GM19452 (cell line): ENCODE results near the gene KCNIP1.
"Not testable (repeated sequence)": the region's sequence is repeated elsewhere in the genome, so short reads cannot be mapped to it uniquely, and the experiment has no call there.

ENCODE experiments used
- ATAC-seq: cut with Tn5 transposase; IDR thresholded peaks from one replicate; pipeline ENCODE4 v1.9.1; 2021; ENCODE audit not compliant: unreplicated experiment

The KCNIP1 gene

GRCh38 chr5:170746075-170746960 is 242.5 kb downstream of the KCNIP1 start:
- ATAC-seq, result no peak

DNA sequence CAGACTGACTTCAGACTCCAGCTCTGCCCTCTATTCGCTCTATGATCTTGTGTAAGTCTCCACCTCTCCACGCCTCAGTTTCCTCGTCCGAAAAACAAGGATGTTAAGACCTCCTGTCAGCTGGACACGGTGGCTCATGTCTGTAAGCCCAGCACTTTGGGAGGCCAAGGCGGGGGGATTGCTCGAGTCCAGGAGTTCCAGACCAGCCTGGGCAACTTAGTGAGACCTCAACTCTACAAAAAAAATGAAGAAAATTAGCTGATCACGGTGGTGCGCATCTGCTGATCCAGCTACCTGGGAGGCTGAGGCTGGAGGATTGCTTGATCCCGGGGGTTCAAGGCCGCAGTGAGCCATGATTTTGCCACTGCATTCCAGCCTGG is 243.1 kb downstream of the KCNIP1 start:
- ATAC-seq, result no peak

DNA sequence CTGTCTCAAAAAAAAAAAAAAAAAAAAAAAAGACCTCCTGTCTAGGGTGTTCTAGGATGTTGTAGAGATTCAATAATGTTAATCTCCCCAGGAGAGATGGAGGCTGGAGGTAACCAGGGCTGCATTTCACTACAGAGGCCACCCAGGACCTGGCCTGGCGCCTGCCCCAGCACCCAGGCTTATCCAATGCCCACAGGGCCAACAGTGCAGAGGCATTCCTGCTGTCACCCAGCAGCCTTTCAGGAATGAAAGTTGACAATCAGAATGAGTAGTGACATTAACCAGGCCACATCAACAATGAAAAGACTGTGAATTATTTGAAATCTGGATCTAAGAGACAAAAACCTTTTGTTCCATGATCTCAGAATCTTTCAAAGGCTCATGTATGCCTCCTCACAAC is 243.5 kb downstream of the KCNIP1 start:
- no peak for ATAC-seq

GRCh38 chr5:170747851-170748250 is 244.0 kb downstream of the KCNIP1 start:
- ATAC-seq, result no peak

- no peak for ATAC-seq
Observed at GRCh38 chr5:170748951-170749471, 245.2 kb downstream of the KCNIP1 start.

GRCh38 chr5:170749911-170750431 is 246.2 kb downstream of the KCNIP1 start:
- no peak for ATAC-seq

DNA sequence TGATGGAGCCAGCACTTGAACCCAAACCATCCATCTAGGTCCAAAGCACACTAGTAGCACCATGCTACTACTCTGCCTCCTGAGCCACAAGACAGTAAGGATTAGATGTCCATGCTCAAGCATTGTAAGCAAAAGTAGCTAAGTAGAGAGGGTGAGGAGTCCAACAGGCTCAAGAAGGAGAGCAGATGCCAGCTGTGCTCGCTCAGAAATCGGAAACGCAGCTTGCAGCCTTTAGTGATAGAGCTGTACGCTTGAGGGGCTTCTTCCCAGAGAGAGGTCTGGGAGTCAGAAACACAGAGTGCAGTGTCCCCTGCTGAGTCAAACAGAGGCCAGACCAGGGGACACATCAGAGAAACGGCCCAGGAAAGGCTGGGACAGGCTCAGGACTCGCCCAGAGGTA is 247.0 kb downstream of the KCNIP1 start:
- no peak for ATAC-seq

GRCh38 chr5:170751631-170752030 is 247.8 kb downstream of the KCNIP1 start:
- no peak for ATAC-seq

GRCh38 chr5:170752257-170753215 is 248.7 kb downstream of the KCNIP1 start:
- no peak for ATAC-seq

GRCh38 chr5:170753311-170753710 is 249.5 kb downstream of the KCNIP1 start:
- no peak for ATAC-seq

- ATAC-seq, result not testable (repeated sequence)
Observed at GRCh38 chr5:170754508-170754907, 250.7 kb downstream of the KCNIP1 start.

GRCh38 chr5:170755679-170756456 is 252.0 kb downstream of the KCNIP1 start:
- no peak for ATAC-seq

- no peak for ATAC-seq
Observed at GRCh38 chr5:170756691-170757090, 252.9 kb downstream of the KCNIP1 start.

DNA sequence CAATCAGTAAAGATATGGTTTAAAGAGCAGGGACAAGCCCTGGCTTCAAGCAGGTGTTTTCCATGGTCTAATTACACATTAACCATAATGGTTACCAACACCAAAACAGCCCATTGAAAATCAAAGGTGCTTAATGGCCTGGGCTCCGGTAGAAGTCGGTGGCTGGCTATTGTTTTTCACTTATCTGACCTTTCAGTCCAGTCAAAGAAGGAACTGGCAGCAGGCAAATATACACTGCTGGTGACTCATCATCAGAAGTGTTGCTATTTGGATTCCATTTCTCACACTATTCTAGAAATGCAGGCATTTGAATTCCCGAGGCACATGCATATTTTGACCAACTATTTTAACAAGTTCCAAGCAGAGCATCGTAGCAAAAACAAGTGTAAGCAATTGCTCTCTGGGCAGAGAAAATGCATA is 253.4 kb downstream of the KCNIP1 start:
- ATAC-seq, result peak; percentile 87

DNA sequence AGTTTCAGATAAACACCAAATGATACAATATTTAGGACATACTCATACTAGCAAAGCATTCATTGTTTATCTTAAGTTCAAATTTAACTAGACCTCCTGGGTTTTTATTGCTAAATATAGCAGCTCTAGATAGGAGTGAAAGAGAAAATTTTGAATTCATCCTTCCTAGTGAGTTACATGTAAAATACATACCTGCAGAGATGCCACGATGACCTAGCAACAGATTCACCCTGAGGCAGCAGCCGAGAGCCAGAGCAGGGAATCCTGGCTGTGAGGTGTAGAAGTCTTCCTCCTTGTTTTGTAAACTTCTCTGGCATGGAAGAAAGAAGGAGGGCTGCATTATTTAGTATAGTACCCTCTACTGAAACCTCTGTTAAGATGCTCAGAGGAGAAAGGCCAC is 253.8 kb downstream of the KCNIP1 start:
- ATAC-seq, result no peak

- ATAC-seq, result no peak
Observed at GRCh38 chr5:170758481-170758880, 254.7 kb downstream of the KCNIP1 start.

DNA sequence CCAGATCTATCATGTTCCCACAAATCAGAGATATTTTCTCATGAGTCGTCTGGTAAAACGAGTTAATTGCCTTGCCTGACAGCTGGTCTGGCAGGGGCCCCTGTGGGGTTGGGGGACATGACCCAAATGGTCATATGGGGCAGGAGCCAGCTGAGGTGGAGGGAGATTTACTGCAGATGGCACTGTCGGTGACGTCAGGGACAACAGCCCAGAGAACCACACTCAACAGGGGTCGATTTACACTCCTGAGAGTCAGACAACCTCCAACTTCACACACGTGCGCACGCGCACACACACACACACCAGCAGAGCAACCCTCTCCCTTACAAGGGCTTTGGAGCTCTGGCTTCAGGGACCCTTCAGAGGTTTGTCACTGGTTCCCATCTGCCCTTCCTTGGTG is 256.3 kb downstream of the KCNIP1 start:
- no peak for ATAC-seq

DNA sequence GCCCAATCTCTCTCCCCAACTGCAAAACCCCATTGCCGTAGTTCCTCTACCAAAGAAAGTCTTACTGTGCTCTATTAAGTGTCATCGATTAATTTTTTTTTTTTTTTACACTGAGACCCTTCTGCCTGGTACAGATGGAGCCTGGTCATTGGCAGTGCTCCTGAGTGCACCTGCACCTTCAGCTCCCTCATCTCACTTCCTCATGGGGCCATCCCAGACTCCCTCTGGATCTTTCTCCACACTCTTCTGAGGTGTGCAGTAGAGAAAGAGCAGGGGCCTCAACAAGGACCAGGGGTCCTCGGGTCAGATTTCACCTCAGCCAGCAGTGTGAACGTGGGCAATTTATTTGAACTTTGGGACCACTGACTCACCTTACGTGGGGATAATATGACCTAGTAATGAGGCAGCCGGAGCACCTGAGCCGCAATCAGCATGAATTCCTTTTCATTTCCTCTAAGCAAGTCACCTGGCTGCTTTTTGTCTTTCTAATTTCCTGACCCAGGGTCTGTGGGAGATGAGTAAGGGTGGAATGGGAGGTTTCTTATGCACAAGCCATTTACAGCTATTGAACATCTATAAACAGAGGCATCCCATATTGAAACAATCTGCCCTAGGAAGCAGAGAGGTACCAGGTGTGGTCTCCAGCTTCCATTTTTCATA is 257.4 kb downstream of the KCNIP1 start:
- no peak for ATAC-seq

DNA sequence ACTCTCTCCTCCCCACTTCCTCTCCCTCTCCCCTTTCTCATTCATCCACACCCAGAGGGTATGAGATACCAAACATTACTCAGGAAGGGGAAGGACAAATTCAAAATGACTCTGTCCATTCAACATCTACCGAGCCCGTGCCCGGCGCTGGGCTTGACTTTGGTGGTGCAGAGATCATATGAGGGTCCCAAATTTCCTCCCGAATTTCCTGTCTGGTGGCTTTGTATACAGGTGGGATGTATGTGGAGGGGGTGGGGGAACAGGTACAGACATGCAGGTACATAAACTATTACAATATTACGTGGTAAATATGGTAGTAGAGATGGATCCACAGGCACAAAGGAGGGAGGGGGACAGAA is 257.9 kb downstream of the KCNIP1 start:
- ATAC-seq, result no peak

DNA sequence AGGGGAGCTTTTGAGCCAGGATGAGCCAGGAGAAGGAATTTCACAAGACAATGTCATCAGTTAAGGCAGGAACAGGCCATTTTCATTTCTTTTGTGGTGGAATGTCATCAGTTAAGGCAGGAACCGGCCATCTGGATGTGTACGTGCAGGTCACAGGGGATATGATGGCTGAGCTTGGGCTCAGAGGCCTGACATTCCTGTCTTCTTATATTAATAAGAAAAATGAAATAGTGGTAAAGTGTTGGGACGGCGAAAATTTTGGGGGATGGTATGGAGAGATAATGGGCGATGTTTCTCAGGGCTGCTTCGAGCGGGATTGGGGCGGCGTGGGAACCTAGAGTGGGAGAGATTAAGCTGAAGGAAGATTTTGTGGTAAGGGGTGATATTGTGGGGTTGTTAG is 258.5 kb downstream of the KCNIP1 start:
- not testable (repeated sequence) for ATAC-seq
